SK-N-MC (cell line): Measurements from ENCODE around the gene KCNJ14.

Experiments used
- DNase-seq: peaks from one replicate; pipeline ENCODE4 v3.0.0-alpha.2; 2011; ENCODE audit warnings: low read depth, low spot score
- H3K27ac ChIP-seq: fragments of 200-600 bp; sonication (generic); 2 replicates; pipeline ENCODE4 v1.5.1; 2016; ENCODE audit warnings: mixed run types
- H3K36me3 ChIP-seq: fragments of 200-600 bp; sonication (generic); 2 replicates; pipeline ENCODE4 v1.6.1; 2017; ENCODE audit warnings: antibody characterized with exemption, low read length, mixed read lengths; ENCODE audit not compliant: insufficient read depth
- H3K4me3 ChIP-seq: fragments of 200-600 bp; sonication (generic); 2 replicates; pipeline ENCODE4 v1.5.1; 2016
- H3K9ac ChIP-seq: fragments of 200-600 bp; sonication (generic); 2 replicates; pipeline ENCODE4 v1.8.0; 2017; ENCODE audit warnings: mixed run types, mixed read lengths; ENCODE audit not compliant: insufficient read length
- H3K9me3 ChIP-seq: fragments of 200-600 bp; sonication (generic); 2 replicates; pipeline ENCODE4 v1.6.1; 2017; ENCODE audit warnings: low read depth, mild to moderate bottlenecking, antibody characterized with exemption, low read length, moderate library complexity, mixed read lengths
- EZH2 ChIP-seq: fragments of 200-600 bp; sonication (generic); IDR thresholded peaks from one replicate; pipeline ENCODE4 v1.6.1; 2017; ENCODE audit warnings: antibody characterized with exemption
- FOXP2 ChIP-seq: optimal IDR thresholded peaks from 2 replicates; pipeline ENCODE3; 2011; ENCODE audit warnings: mild to moderate bottlenecking, moderate library complexity; ENCODE audit not compliant: insufficient read depth; ENCODE audit errors: extremely low read length, control extremely low read depth
- POLR2AphosphoS5 ChIP-seq: IDR thresholded peaks from 2 replicates; pipeline ENCODE4 v1.6.1; 2012; ENCODE audit warnings: mild to moderate bottlenecking, low read depth, low read length, borderline replicate concordance

KCNJ14 gene

GRCh38 chr19:48497728-48498594 is 42.6 kb downstream of the KCNJ14 start:
- TF ChIP-seq EZH2 (no peak), POLR2AphosphoS5 (no peak), FOXP2 (no peak)
- no peak overlapping the region for H3K9ac ChIP-seq

GRCh38 chr19:48498595-48499311 is 43.4 kb downstream of the KCNJ14 start:
- Histone ChIP-seq H3K9ac (no peak overlapping the region), H3K9me3 (no peaks in the 10 kb centered on the region), H3K36me3 (no peaks in the 10 kb centered on the region), H3K4me3 (no peak overlapping the region), H3K27ac (no peak overlapping the region)
- DNase-seq, result no peak
- TF ChIP-seq FOXP2 (no peak), POLR2AphosphoS5 (no peak), EZH2 (no peak)

More at GRCh38 chr19:48497728-48498594, 42.6 kb downstream of the KCNJ14 start:
- no peak for DNase-seq
- H3K36me3 ChIP-seq, result no peaks in the 10 kb centered on the region
- no peak overlapping the region for H3K4me3 ChIP-seq
- no peaks in the 10 kb centered on the region for H3K9me3 ChIP-seq
- no peak overlapping the region for H3K27ac ChIP-seq

- H3K36me3 ChIP-seq, result no peaks in the 10 kb centered on the region
- no peak overlapping the region for H3K9ac ChIP-seq
- no peak overlapping the region for H3K27ac ChIP-seq
- H3K9me3 ChIP-seq, result no peaks in the 10 kb centered on the region
- no peak for DNase-seq
- H3K4me3 ChIP-seq, result no peak overlapping the region
- TF ChIP-seq EZH2 (no peak), FOXP2 (no peak), POLR2AphosphoS5 (no peak)
Measured at GRCh38 chr19:48499316-48500090, 44.1 kb downstream of the KCNJ14 start.

GRCh38 chr19:48500830-48501493 is 45.6 kb downstream of the KCNJ14 start:
- Histone ChIP-seq H3K36me3 (no peaks in the 10 kb centered on the region), H3K9ac (peak overlapping the region; percentile 42)

GRCh38 chr19:48501494-48502349 is 46.3 kb downstream of the KCNJ14 start:
- Histone ChIP-seq H3K9me3 (no peaks in the 10 kb centered on the region), H3K4me3 (peak overlapping the region; percentile 68), H3K9ac (peak overlapping the region; percentile 42), H3K36me3 (no peaks in the 10 kb centered on the region), H3K27ac (peak overlapping the region; percentile 27; the same call in 1 of the 2 replicates)
- DNase-seq, result peak; percentile 85
- TF ChIP-seq FOXP2 (no peak), POLR2AphosphoS5 (peak; percentile 32; the same call in 1 of the 2 replicates)

More at GRCh38 chr19:48500830-48501493, 45.6 kb downstream of the KCNJ14 start:
- TF ChIP-seq FOXP2 (no peak), EZH2 (no peak), POLR2AphosphoS5 (no peak)
- peak overlapping the region; percentile 68 for H3K4me3 ChIP-seq
- no peak for DNase-seq
- H3K27ac ChIP-seq, result peak overlapping the region; percentile 27; the same call in 1 of the 2 replicates
- no peaks in the 10 kb centered on the region for H3K9me3 ChIP-seq

- DNase-seq, result no peak
- Histone ChIP-seq H3K9me3 (no peaks in the 10 kb centered on the region), H3K27ac (no peak overlapping the region), H3K36me3 (no peaks in the 10 kb centered on the region), H3K4me3 (peak overlapping the region; percentile 67), H3K9ac (no peak overlapping the region)
- TF ChIP-seq FOXP2 (no peak), POLR2AphosphoS5 (no peak), EZH2 (no peak)
Measured at GRCh38 chr19:48502350-48503018, 47.1 kb downstream of the KCNJ14 start.

- Histone ChIP-seq H3K4me3 (no peak overlapping the region), H3K27ac (no peak overlapping the region), H3K36me3 (no peaks in the 10 kb centered on the region), H3K9ac (no peak overlapping the region), H3K9me3 (no peaks in the 10 kb centered on the region)
- no peak for DNase-seq
- TF ChIP-seq EZH2 (no peak), POLR2AphosphoS5 (no peak), FOXP2 (no peak)
Measured at GRCh38 chr19:48506138-48506733, 50.9 kb downstream of the KCNJ14 start.
